Endothelial cell of umbilical vein (primary cell): Measurements from ENCODE around the gene CNOT1. TPM values are rescaled to one million over a fixed set of nuclear protein-coding genes. Genes with fewer than 3 reads are reported as not detected.

Experiments used
- BruUV-seq: library from RNA; stranded (reverse); fragments of 400-500 nt; replicated peaks from 2 replicates; lab custom pipeline; 2021; lab: Mats Ljungman, UMichigan
- CTCF ChIA-PET: fragments of 300-600, 350-600 bp; sonication (Branson Sonifier 250); formaldehyde crosslinking; loops from one replicate; lab custom pipeline; 2021; ENCODE audit warnings: antibody characterized with exemption, inconsistent platforms; lab: Charles Lee
- POLR2A ChIA-PET: fragments of 300-600, 350-600 bp; sonication (Branson Sonifier 250); formaldehyde crosslinking; loops from one replicate; lab custom pipeline; 2021; ENCODE audit warnings: antibody characterized with exemption, inconsistent platforms; lab: Charles Lee
- DNase-seq: peaks from one replicate; pipeline ENCODE4 v3.0.0-alpha.2; 2011; ENCODE audit warnings: low read depth, low spot score
- FAIRE-seq: peaks from 2 replicates; lab custom pipeline; 2011; peaks lifted over from hg19 to GRCh38; lab: Jason Lieb, UNC
- H2AFZ ChIP-seq: 2 replicates; pipeline ENCODE4 v1.6.0; 2012; ENCODE audit warnings: low read depth, low read length, control low read depth, inconsistent platforms
- H3K27ac ChIP-seq: 2 replicates; pipeline ENCODE4 v1.5.1; 2011; ENCODE audit warnings: low read depth, mild to moderate bottlenecking, control low read depth, low read length, moderate library complexity; ENCODE audit not compliant: insufficient read depth
- H3K27me3 ChIP-seq, 2 experiments: 2 replicates each; pipeline versions ENCODE4 v1.6.0 to v1.6.1; 2011; ENCODE audit warnings: low read length in 2 of 2, mixed read lengths in 1 of 2; ENCODE audit not compliant: control insufficient read depth in 2 of 2, insufficient read depth in 2 of 2
- H3K36me3 ChIP-seq, 2 experiments: 2 replicates in 1 of 2; 3 replicates in 1 of 2; pipeline ENCODE4 v1.5.1; 2011; ENCODE audit warnings: low read length in 2 of 2, mild to moderate bottlenecking in 1 of 2, moderate library complexity in 1 of 2; ENCODE audit not compliant: control insufficient read depth in 2 of 2, insufficient read depth in 2 of 2; ENCODE audit errors: extremely low read depth in 1 of 2
- H3K4me1 ChIP-seq: 3 replicates; pipeline ENCODE4 v1.5.1; 2011; ENCODE audit warnings: mild to moderate bottlenecking, low read length; ENCODE audit not compliant: control insufficient read depth, insufficient read depth; ENCODE audit errors: extremely low read depth
- H3K4me2 ChIP-seq: 2 replicates; pipeline ENCODE4 v1.6.1; 2011; ENCODE audit warnings: low read length, control low read depth, mixed read lengths; ENCODE audit not compliant: insufficient read depth
- H3K4me3 ChIP-seq, 3 experiments: fragments of 200-600 bp in 1 of 3; sonication (generic), shearing (Covaris generic) in 1 of 3; replicated peaks in 1 of 3; 2 replicates each; pipeline ENCODE4 v1.5.1; 2011 to 2016; ENCODE audit warnings: control low read depth in 3 of 3, low read length in 3 of 3, mild to moderate bottlenecking in 2 of 3, inconsistent platforms in 1 of 3, low read depth in 1 of 3, moderate library complexity in 1 of 3; ENCODE audit not compliant: insufficient read depth in 1 of 3
- H3K79me2 ChIP-seq: 2 replicates; pipeline ENCODE4 v1.6.0; 2012; ENCODE audit warnings: low read length, inconsistent platforms; ENCODE audit not compliant: control insufficient read depth, insufficient read depth
- H3K9ac ChIP-seq: replicated peaks from 2 replicates; pipeline ENCODE3; 2011; ENCODE audit warnings: low read length, control low read depth; ENCODE audit not compliant: insufficient read depth; ENCODE audit errors: extremely low read depth
- H3K9me1 ChIP-seq: replicated peaks from 3 replicates; pipeline ENCODE4 v1.6.0; 2011; ENCODE audit warnings: mild to moderate bottlenecking, low read length; ENCODE audit not compliant: control insufficient read depth, insufficient read depth; ENCODE audit errors: extremely low read depth
- H3K9me3 ChIP-seq: replicated peaks from 2 replicates; pipeline ENCODE4 v1.5.1; 2012; ENCODE audit warnings: low read length, inconsistent platforms; ENCODE audit not compliant: control insufficient read depth, insufficient read depth
- H4K20me1 ChIP-seq: replicated peaks from 2 replicates; pipeline ENCODE3; 2011; ENCODE audit warnings: mild to moderate bottlenecking, low read length; ENCODE audit not compliant: control insufficient read depth, insufficient read depth; ENCODE audit errors: extremely low read depth
- EZH2 ChIP-seq: IDR thresholded peaks from 2 replicates; pipeline ENCODE4 v1.6.1; 2012; ENCODE audit warnings: borderline replicate concordance, low read depth, mild to moderate bottlenecking, moderate library complexity, low read length, inconsistent platforms; ENCODE audit not compliant: severe bottlenecking
- FOS ChIP-seq: IDR thresholded peaks from 2 replicates; pipeline ENCODE4 v1.6.1; 2011; ENCODE audit warnings: mild to moderate bottlenecking, low read length, moderate library complexity, borderline replicate concordance; ENCODE audit not compliant: insufficient read depth
- GATA2 ChIP-seq: IDR thresholded peaks from 2 replicates; pipeline ENCODE4 v1.7.0; 2011; ENCODE audit warnings: low read depth, mild to moderate bottlenecking, moderate library complexity, mixed read lengths, low read length; ENCODE audit not compliant: insufficient read length, insufficient read depth
- JUN ChIP-seq: IDR thresholded peaks from 2 replicates; pipeline ENCODE4 v1.6.1; 2011; ENCODE audit warnings: borderline replicate concordance, low read depth; ENCODE audit not compliant: insufficient read length, insufficient read depth
- POLR2A ChIP-seq: IDR thresholded peaks from 2 replicates; pipeline ENCODE4 v1.6.1; 2012; ENCODE audit warnings: low read depth, mild to moderate bottlenecking, control low read depth, low read length
- POLR2AphosphoS5 ChIP-seq: IDR thresholded peaks from 2 replicates; pipeline ENCODE4 v1.6.1; 2012; ENCODE audit warnings: low read depth, mild to moderate bottlenecking, control low read depth, low read length, moderate library complexity; ENCODE audit not compliant: insufficient read depth
- dilution Hi-C: fragments of 300-500 bp; cut with MboI; formaldehyde crosslinking; loops from one replicate; pipeline ENCODE4 v1.15.0; 2019; ENCODE audit warnings: low sequenced_read_pairs; ENCODE audit not compliant: extremely low pct_ligation_motif_present
- intact Hi-C: fragments of 100-400 bp; cut with micrococcal nuclease; formaldehyde crosslinking; loops from one replicate; pipeline ENCODE4 v1.10.0; 2022
- polyA plus RNA-seq, 4 experiments: library from polyadenylated mRNA; depleted of rRNA in 3 of 4; stranded (reverse) in 3 of 4; unstranded in 1 of 4; fragments of >200 nt; gene quantifications; 2 replicates each; pipeline versions ENCODE4 v1.2.1 to v1.2.3, GENCODE V29; 2011 to 2012; ENCODE audit warnings: missing spikeins in 1 of 4
- total RNA-seq: library from RNA; stranded (reverse); gene quantifications from 2 replicates; pipeline ENCODE4 v1.2.3, GENCODE V29; 2021
- TF ChIP-seq, protein P1 (sequence below), 2 donors: IDR thresholded peaks; 1 replicate in 1 of 2; 2 replicates in 1 of 2; pipeline ENCODE4 v1.5.1; 2011; ENCODE audit warnings: low read length in 2 of 2, mild to moderate bottlenecking in 2 of 2, moderate library complexity in 2 of 2, control low read depth in 1 of 2, inconsistent platforms in 1 of 2, low read depth in 1 of 2; ENCODE audit not compliant: insufficient read depth in 1 of 2; ENCODE audit errors: extremely low read depth in 1 of 2
- TF ChIP-seq, protein P2 (sequence below): IDR thresholded peaks from 2 replicates; pipeline ENCODE4 v1.6.1; 2011; ENCODE audit not compliant: insufficient read depth, insufficient read length

Gene CNOT1
- total and polyA plus RNA-seq, 2 donors (not counting 3 experiments of a cell fraction or from before 2014, with no cell fraction given): 142 to 151 TPM

DNA sequence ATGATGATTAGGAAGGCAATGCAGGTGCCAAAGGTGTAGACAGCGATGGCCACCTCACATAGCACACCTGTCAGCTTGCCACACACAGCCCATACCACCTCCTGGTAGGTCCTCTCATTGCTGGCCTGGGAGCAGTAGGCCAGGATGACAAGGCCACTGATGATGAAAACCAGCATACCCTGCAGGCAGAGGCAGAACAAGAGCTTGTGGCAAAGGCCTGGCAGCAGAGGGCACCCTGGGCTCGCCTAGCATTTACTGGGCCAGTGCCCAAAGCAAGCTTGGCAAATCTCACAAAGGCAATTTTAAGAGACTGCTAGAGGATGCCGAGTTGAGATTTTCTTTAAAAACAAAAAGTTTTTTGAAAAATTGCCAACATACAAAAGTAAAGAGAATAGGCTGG, 49.1 kb upstream of the CNOT1 start:
- no peak overlapping the region for H3K27ac ChIP-seq

More for the DNA sequence above, 49.1 kb upstream of the CNOT1 start:
- no peak for DNase-seq
- CTCF ChIA-PET: interaction anchor here (0.7 to 5.3 kb wide), 4 partner anchors 20 to 77 kb away, joined by 3 to 66 read pairs (median 4); no protein-coding TSS in a partner anchor
- H3K9ac ChIP-seq: no peak overlapping the region
- no peaks in the 10 kb centered on the region for H3K27me3 ChIP-seq
- TF ChIP-seq POLR2AphosphoS5 (no peak), EZH2 (no peak), FOS (no peak), GATA2 (no peak), POLR2A (no peak), JUN (no peak)
- TF ChIP-seq, protein P1, sequence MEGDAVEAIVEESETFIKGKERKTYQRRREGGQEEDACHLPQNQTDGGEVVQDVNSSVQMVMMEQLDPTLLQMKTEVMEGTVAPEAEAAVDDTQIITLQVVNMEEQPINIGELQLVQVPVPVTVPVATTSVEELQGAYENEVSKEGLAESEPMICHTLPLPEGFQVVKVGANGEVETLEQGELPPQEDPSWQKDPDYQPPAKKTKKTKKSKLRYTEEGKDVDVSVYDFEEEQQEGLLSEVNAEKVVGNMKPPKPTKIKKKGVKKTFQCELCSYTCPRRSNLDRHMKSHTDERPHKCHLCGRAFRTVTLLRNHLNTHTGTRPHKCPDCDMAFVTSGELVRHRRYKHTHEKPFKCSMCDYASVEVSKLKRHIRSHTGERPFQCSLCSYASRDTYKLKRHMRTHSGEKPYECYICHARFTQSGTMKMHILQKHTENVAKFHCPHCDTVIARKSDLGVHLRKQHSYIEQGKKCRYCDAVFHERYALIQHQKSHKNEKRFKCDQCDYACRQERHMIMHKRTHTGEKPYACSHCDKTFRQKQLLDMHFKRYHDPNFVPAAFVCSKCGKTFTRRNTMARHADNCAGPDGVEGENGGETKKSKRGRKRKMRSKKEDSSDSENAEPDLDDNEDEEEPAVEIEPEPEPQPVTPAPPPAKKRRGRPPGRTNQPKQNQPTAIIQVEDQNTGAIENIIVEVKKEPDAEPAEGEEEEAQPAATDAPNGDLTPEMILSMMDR (IDR thresholded peaks at IDR 0.05; ENCODE audit: extremely low read depth in 1 of 2, insufficient read depth in 1 of 2, low read depth in 1 of 2, low read length in 2 of 2): peak in 1 of 2 donors; percentile 17
- TF ChIP-seq, protein P2, sequence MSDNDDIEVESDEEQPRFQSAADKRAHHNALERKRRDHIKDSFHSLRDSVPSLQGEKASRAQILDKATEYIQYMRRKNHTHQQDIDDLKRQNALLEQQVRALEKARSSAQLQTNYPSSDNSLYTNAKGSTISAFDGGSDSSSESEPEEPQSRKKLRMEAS: no peak
- H3K36me3 ChIP-seq: peaks cover 4 to 34% of the 10 kb centered on the region in 2 experiments
- H3K4me3 ChIP-seq: no peak overlapping the region
- no peaks in the 10 kb centered on the region for H4K20me1 ChIP-seq
- no peak overlapping the region for H2AFZ ChIP-seq
- H3K9me1 ChIP-seq: no peaks in the 10 kb centered on the region
- POLR2A ChIA-PET: no interaction called here
- dilution Hi-C loops (no loop called here), intact Hi-C loops (loop anchor here (1.0 kb wide), 1 partner anchor 78 kb away; no protein-coding TSS in a partner anchor)
- no peaks in the 10 kb centered on the region for H3K9me3 ChIP-seq
- FAIRE-seq: no peak
- H3K4me1 ChIP-seq: peaks cover 7% of the 10 kb centered on the region
- no peak overlapping the region for H3K4me2 ChIP-seq
- peaks cover 7% of the 10 kb centered on the region for H3K79me2 ChIP-seq
- BruUV-seq: no TSS peak
